Neural cell (in vitro differentiated cells): Measurements from ENCODE around the gene CD177. TPM values are rescaled to one million over a fixed set of nuclear protein-coding genes. Genes with fewer than 3 reads are reported as not detected.

Source experiments
- H2AFZ ChIP-seq: fragments of 200-600, 300-800 bp; sonication (generic), shearing (Covaris generic); 2 replicates; pipeline ENCODE4 v1.6.0; 2014; ENCODE audit warnings: low read depth, mild to moderate bottlenecking, antibody characterized with exemption, low read length, moderate library complexity
- H3F3A ChIP-seq: fragments of 200-600 bp; shearing (Covaris generic); 2 replicates; pipeline ENCODE4 v1.6.1; 2016; ENCODE audit warnings: mild to moderate bottlenecking, moderate library complexity, mixed read lengths, antibody characterized with exemption, low read length; ENCODE audit not compliant: insufficient read depth, poor library complexity, severe bottlenecking
- H3K27ac ChIP-seq: fragments of 200-600, 300-800 bp; sonication (generic), shearing (Covaris generic); 2 replicates; pipeline ENCODE4 v1.5.1; 2014; ENCODE audit warnings: mild to moderate bottlenecking, low read length, moderate library complexity
- H3K27me3 ChIP-seq: fragments of 300-800, 200-600 bp; sonication (generic), shearing (Covaris generic); 2 replicates; pipeline ENCODE4 v1.6.0; 2014; ENCODE audit warnings: mild to moderate bottlenecking, low read depth, low read length, moderate library complexity; ENCODE audit not compliant: insufficient read depth
- H3K36me3 ChIP-seq: fragments of 300-800, 200-600 bp; sonication (generic), shearing (Covaris generic); 2 replicates; pipeline ENCODE4 v1.5.1; 2014; ENCODE audit warnings: mild to moderate bottlenecking, antibody characterized with exemption, low read length, moderate library complexity; ENCODE audit not compliant: insufficient read depth
- H3K4me2 ChIP-seq: fragments of 300-800, 200-600 bp; sonication (generic), shearing (Covaris generic); 2 replicates; pipeline ENCODE4 v1.6.0; 2014; ENCODE audit warnings: mild to moderate bottlenecking, low read length
- H3K4me3 ChIP-seq: fragments of 300-800, 200-600 bp; sonication (generic), shearing (Covaris generic); 2 replicates; pipeline ENCODE4 v1.5.1; 2014; ENCODE audit warnings: mild to moderate bottlenecking, low read length, moderate library complexity
- H3K79me2 ChIP-seq: fragments of 200-600 bp; shearing (Covaris generic); replicated peaks from 2 replicates; pipeline ENCODE4 v1.6.0; 2014; ENCODE audit warnings: mild to moderate bottlenecking, low read length, moderate library complexity; ENCODE audit not compliant: insufficient read depth
- H3K9ac ChIP-seq: fragments of 300-800, 200-600 bp; sonication (generic), shearing (Covaris generic); 2 replicates; pipeline ENCODE4 v1.6.1; 2016; ENCODE audit warnings: mild to moderate bottlenecking, low read length, mixed read lengths
- H3K9me2 ChIP-seq: fragments of 200-600 bp; shearing (Covaris generic); 2 replicates; pipeline ENCODE4 v1.6.1; 2016; ENCODE audit warnings: mild to moderate bottlenecking, low read length, mixed read lengths; ENCODE audit not compliant: insufficient read depth
- H3K9me3 ChIP-seq: fragments of 200-600, 300-800 bp; sonication (generic), shearing (Covaris generic); 2 replicates; pipeline ENCODE4 v1.6.1; 2016; ENCODE audit warnings: mild to moderate bottlenecking, mixed run types, low read length, moderate library complexity, mixed read lengths
- H4K20me1 ChIP-seq: fragments of 200-600 bp; shearing (Covaris generic); 2 replicates; pipeline ENCODE4 v1.6.1; 2016; ENCODE audit warnings: mild to moderate bottlenecking, mixed run types; ENCODE audit not compliant: insufficient read depth
- EZH2 ChIP-seq: fragments of 200-600, 300-800 bp; shearing (Covaris generic), sonication (generic); IDR thresholded peaks from 2 replicates; pipeline ENCODE4 v1.6.1; 2014; ENCODE audit warnings: antibody characterized with exemption, low read length, borderline replicate concordance, mild to moderate bottlenecking; ENCODE audit not compliant: insufficient read depth, poor library complexity, severe bottlenecking
- MXI1 ChIP-seq: fragments of 450-650 bp; conservative IDR thresholded peaks from 2 replicates; pipeline ENCODE4 v1.6.1; 2014; ENCODE audit warnings: antibody characterized with exemption, mild to moderate bottlenecking; ENCODE audit not compliant: poor library complexity, severe bottlenecking
- POLR2AphosphoS5 ChIP-seq: IDR thresholded peaks from 2 replicates; pipeline ENCODE4 v1.6.1; 2012
- REST ChIP-seq: IDR thresholded peaks from 2 replicates; pipeline ENCODE4 v1.6.1; 2012; ENCODE audit warnings: borderline replicate concordance
- SMC3 ChIP-seq: fragments of 450-650 bp; conservative IDR thresholded peaks from 2 replicates; pipeline ENCODE4 v1.6.1; 2014; ENCODE audit warnings: antibody characterized with exemption, mild to moderate bottlenecking, moderate library complexity; ENCODE audit not compliant: poor library complexity
- TAF1 ChIP-seq: IDR thresholded peaks from 2 replicates; pipeline ENCODE4 v1.6.1; 2012; ENCODE audit warnings: low read depth
- polyA plus RNA-seq: library from polyadenylated mRNA; depleted of rRNA; stranded (reverse); fragments of >200 nt; gene quantifications from 2 replicates; pipeline ENCODE4 v1.2.3, GENCODE V29; 2014

The CD177 gene
- polyA plus RNA-seq, 1 donor from 2014 or later: not detected

GRCh38 chr19:43409415-43409814, 55.9 kb downstream of the CD177 start (continued):
- TF ChIP-seq REST (no peak), TAF1 (no peak)

GRCh38 chr19:43412441-43412840, 59.0 kb downstream of the CD177 start:
- TF ChIP-seq EZH2: no peak
- TF ChIP-seq REST: no peak
- TF ChIP-seq MXI1: no peak
- no peak for TF ChIP-seq TAF1
- no peak for TF ChIP-seq POLR2AphosphoS5
- TF ChIP-seq SMC3: no peak
- H3K9me2 ChIP-seq: no peaks in the 10 kb centered on the region

More at GRCh38 chr19:43412441-43412840, 59.0 kb downstream of the CD177 start:
- no peak overlapping the region for H3K27ac ChIP-seq
- H3K4me3 ChIP-seq: no peak overlapping the region
- no peaks in the 10 kb centered on the region for H3K27me3 ChIP-seq
- H3K9me3 ChIP-seq: no peaks in the 10 kb centered on the region
- no peak overlapping the region for H3K9ac ChIP-seq
- no peaks in the 10 kb centered on the region for H3K79me2 ChIP-seq
- no peaks in the 10 kb centered on the region for H3F3A ChIP-seq
- H4K20me1 ChIP-seq: no peaks in the 10 kb centered on the region
- H3K4me2 ChIP-seq: no peak overlapping the region
- no peak overlapping the region for H2AFZ ChIP-seq
- no peaks in the 10 kb centered on the region for H3K36me3 ChIP-seq

Other genes with a start within 250 kb of the CD177 start
- not detected in 2 replicates for gene PSG5, start 167.2 kb upstream of the CD177 start, polyA plus RNA-seq
- gene PSG4, start 148.0 kb upstream of the CD177 start, polyA plus RNA-seq: not detected in 2 replicates
- gene PSG9, start 84.2 kb upstream of the CD177 start, polyA plus RNA-seq: not detected in 2 replicates
- gene TEX101, start 61.2 kb downstream of the CD177 start, polyA plus RNA-seq: not detected in 2 replicates
- gene LYPD3, start 111.9 kb downstream of the CD177 start, polyA plus RNA-seq: not detected in 2 replicates
- gene PHLDB3, start 151.1 kb downstream of the CD177 start, polyA plus RNA-seq: 5.6 and 8.1 TPM in 2 replicates
- gene ETHE1, start 173.5 kb downstream of the CD177 start, polyA plus RNA-seq: 40.9 and 58.0 TPM in 2 replicates
- gene ZNF575, start 179.5 kb downstream of the CD177 start, polyA plus RNA-seq: not detected in 2 replicates
- 18.6 and 19.0 TPM in 2 replicates for gene XRCC1, start 221.8 kb downstream of the CD177 start, polyA plus RNA-seq
- gene PINLYP, start 222.1 kb downstream of the CD177 start, polyA plus RNA-seq: 1.9 and 3.2 TPM in 2 replicates
- 156 and 179 TPM in 2 replicates for gene IRGQ, start 242.4 kb downstream of the CD177 start, polyA plus RNA-seq
- gene ZNF576, start 242.9 kb downstream of the CD177 start, polyA plus RNA-seq: 11.9 and 19.9 TPM in 2 replicates